Measurements from ENCODE around the gene MTHFD1L. TPM values are rescaled to one million over a fixed set of nuclear protein-coding genes. Genes with fewer than 3 reads are reported as not detected.

MTHFD1L gene
- total RNA-seq, 4 donors from 2014 or later, result 3.0 to 9.4 (median 5.2) TPM

DNA sequence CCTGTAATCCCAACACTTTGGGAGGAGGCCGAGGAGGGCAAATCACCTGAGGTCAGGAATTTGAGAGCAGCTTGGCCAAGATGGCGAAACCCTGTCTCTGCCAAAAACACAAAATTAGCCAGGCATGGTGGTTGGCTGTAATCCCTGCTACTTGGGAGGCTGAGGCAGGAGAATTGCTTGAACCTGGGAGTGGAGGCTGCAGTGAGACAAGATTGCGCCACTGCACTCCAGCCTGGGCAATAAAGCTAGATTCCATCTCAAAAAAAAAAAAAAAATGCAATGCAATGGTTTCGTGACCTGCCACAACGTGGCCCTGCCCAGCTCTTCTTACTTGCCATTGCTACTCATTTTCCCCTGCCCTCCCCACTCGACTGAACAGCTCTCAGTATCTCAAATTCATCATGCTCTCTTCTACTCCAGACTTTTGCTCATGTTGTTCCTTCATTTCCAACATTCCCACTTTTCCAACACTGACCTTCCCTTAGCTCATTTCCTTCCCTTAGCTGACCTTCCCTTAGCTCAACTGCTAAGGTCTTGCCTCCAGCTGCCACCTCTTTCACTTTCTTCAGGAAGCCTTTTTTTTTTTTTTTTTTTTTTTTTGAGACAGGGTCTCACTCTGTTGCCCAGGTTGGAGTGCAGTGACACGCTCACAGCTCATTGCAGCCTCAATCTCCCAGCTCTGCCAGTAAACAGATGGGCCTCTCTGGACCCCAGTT is 2.1 kb upstream of the MTHFD1L start:
- Histone ChIP-seq H3K9me3 (no peaks in the 10 kb centered on the region), H3K27me3 (no peaks in the 10 kb centered on the region), H3K36me3 (no peaks in the 10 kb centered on the region), H3K27ac (no peak overlapping the region), H3K4me3 (no peak overlapping the region), H3K4me1 (peaks cover 18% of the 10 kb centered on the region)
- no peak for DNase-seq (ENCODE audit: low spot score in 2 of 2)
- 88% methylated on average over 7 of the region's 7 CpGs for WGBS
- TF ChIP-seq POLR2AphosphoS5 (IDR thresholded peaks at IDR 0.05), result no peak
- no peak for TF ChIP-seq EP300 (IDR thresholded peaks at IDR 0.05)
- no peak for TF ChIP-seq POLR2A (IDR thresholded peaks at IDR 0.05)
- TF ChIP-seq CTCF (IDR thresholded peaks at IDR 0.05), result no peak

GRCh38 chr6:150865043-150865405 is 478 bp upstream of the MTHFD1L start:
- TF ChIP-seq EP300 (IDR thresholded peaks at IDR 0.05) (no peak), POLR2A (IDR thresholded peaks at IDR 0.05) (no peak), CTCF (IDR thresholded peaks at IDR 0.05) (no peak), POLR2AphosphoS5 (IDR thresholded peaks at IDR 0.05) (no peak)
- H3K4me1 ChIP-seq, result peaks cover 17% of the 10 kb centered on the region
- H3K36me3 ChIP-seq, result no peaks in the 10 kb centered on the region
- WGBS, result 32% methylated on average over 5 of the region's 5 CpGs
- peak overlapping the region; percentile 68 for H3K4me3 ChIP-seq
- H3K27ac ChIP-seq, result peak overlapping the region; percentile 85
- H3K27me3 ChIP-seq, result no peaks in the 10 kb centered on the region
- no peaks in the 10 kb centered on the region for H3K9me3 ChIP-seq
- DNase-seq (ENCODE audit: low spot score in 2 of 2), result no peak

GRCh38 chr6:150866147-150866990 is 867 bp downstream of the MTHFD1L start:
- H3K9me3 ChIP-seq, result no peaks in the 10 kb centered on the region
- TF ChIP-seq POLR2AphosphoS5 (IDR thresholded peaks at IDR 0.05) (peak in 1 of 3 donors; percentile 12), POLR2A (IDR thresholded peaks at IDR 0.05) (peak in 1 of 2 donors; percentile 9), CTCF (IDR thresholded peaks at IDR 0.05) (no peak), EP300 (IDR thresholded peaks at IDR 0.05) (no peak)
- no peaks in the 10 kb centered on the region for H3K27me3 ChIP-seq
- H3K36me3 ChIP-seq, result no peaks in the 10 kb centered on the region
- DNase-seq (ENCODE audit: low spot score in 2 of 2), result peak; percentile 83 to 89
- peak overlapping the region; percentile 68 for H3K4me3 ChIP-seq
- WGBS, result 3% methylated on average over 20 of the region's 95 CpGs
- H3K4me1 ChIP-seq, result peaks cover 17% of the 10 kb centered on the region
- peak overlapping the region; percentile 85 for H3K27ac ChIP-seq

DNA sequence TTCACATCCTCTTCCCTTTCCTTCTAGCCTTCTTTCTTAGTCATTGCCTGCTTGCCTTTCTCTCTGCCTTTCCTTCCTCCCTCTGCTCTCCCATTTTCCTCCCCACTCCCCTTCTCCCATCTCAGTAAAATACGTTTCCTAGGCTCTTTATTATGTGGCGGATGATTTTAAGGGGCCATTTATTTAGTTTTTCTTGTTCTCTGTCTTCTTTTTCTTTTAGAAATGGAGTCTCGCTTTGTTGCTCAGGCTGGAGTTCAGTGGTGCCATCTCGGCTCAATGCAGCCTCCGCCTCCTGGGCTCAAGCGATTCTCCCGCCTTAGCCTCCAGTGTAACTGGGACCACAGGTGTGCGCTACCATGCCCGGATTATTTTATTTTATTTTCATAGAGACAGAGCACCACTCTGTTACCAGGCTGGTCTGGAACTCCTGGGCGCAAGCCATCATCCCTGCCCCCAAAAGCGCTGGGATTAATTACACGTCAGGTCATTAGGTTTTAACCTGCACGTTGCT is 1.5 kb downstream of the MTHFD1L start:
- TF ChIP-seq POLR2AphosphoS5 (IDR thresholded peaks at IDR 0.05), result no peak
- no peak for TF ChIP-seq POLR2A (IDR thresholded peaks at IDR 0.05)
- no peak for TF ChIP-seq EP300 (IDR thresholded peaks at IDR 0.05)
- no peak for TF ChIP-seq CTCF (IDR thresholded peaks at IDR 0.05)
- Histone ChIP-seq H3K9me3 (no peaks in the 10 kb centered on the region), H3K36me3 (no peaks in the 10 kb centered on the region), H3K27me3 (no peaks in the 10 kb centered on the region), H3K4me1 (peaks cover 17% of the 10 kb centered on the region), H3K4me3 (peak overlapping the region; percentile 68), H3K27ac (peak overlapping the region; percentile 85)
- no peak for DNase-seq (ENCODE audit: low spot score in 2 of 2)
- 70% methylated on average over 13 of the region's 13 CpGs for WGBS

DNA sequence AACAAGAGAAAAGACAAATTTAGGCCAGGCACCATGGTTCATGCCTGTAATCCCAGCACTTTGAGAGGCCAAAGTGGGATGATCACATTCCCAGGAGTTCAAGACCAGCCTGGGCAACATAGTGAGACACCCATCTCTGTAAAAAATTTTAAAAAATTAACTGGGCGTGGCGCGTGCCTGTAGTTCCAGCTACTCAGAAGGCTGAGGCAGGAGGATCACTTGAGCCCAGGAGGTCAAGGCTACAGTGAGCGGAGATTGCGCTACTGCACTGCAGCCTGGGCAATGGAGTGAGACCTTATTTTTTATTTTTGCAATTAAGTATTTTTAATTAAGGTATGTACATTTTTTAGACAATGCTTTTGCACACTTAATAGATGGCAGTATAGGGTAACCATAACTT is 3.3 kb downstream of the MTHFD1L start:
- Histone ChIP-seq H3K27me3 (no peaks in the 10 kb centered on the region), H3K4me3 (no peak overlapping the region), H3K27ac (no peak overlapping the region), H3K4me1 (peaks cover 17% of the 10 kb centered on the region), H3K36me3 (no peaks in the 10 kb centered on the region), H3K9me3 (no peaks in the 10 kb centered on the region)
- TF ChIP-seq POLR2AphosphoS5 (IDR thresholded peaks at IDR 0.05) (no peak), EP300 (IDR thresholded peaks at IDR 0.05) (no peak), CTCF (IDR thresholded peaks at IDR 0.05) (no peak), POLR2A (IDR thresholded peaks at IDR 0.05) (no peak)
- DNase-seq (ENCODE audit: low spot score in 2 of 2), result peak in 1 of 2 donors; percentile 37
- WGBS, result 93% methylated on average over 5 of the region's 5 CpGs
